H9 (cell line): Measurements from ENCODE around the gene TJAP1. TPM values are rescaled to one million over a fixed set of nuclear protein-coding genes. Genes with fewer than 3 reads are reported as not detected.

ENCODE experiments used
- DNase-seq: peaks from one replicate; pipeline ENCODE4 v3.0.0-alpha.2; 2017
- H2AFZ ChIP-seq: one replicate; pipeline ENCODE4 v1.6.1; 2013; ENCODE audit warnings: mild to moderate bottlenecking, low read length, control low read depth, moderate library complexity
- H2AK5ac ChIP-seq: 2 replicates; pipeline ENCODE4 v1.6.1; 2013; ENCODE audit warnings: low read length, control low read depth, mixed read lengths; ENCODE audit not compliant: insufficient read length
- H2BK120ac ChIP-seq: one replicate; pipeline ENCODE4 v1.6.1; 2013; ENCODE audit warnings: low read depth, mild to moderate bottlenecking, low read length, control low read depth, inconsistent platforms; ENCODE audit not compliant: poor library complexity, severe bottlenecking
- H2BK12ac ChIP-seq: 2 replicates; pipeline ENCODE4 v1.6.1; 2013; ENCODE audit warnings: low read length, control low read depth, mixed read lengths, low read depth; ENCODE audit not compliant: insufficient read length
- H2BK15ac ChIP-seq: 2 replicates; pipeline ENCODE4 v1.6.1; 2013; ENCODE audit warnings: low read depth, low read length, control low read depth
- H2BK20ac ChIP-seq: one replicate; pipeline ENCODE4 v1.6.1; 2013; ENCODE audit warnings: low read depth, mild to moderate bottlenecking, low read length, control low read depth, inconsistent platforms; ENCODE audit not compliant: poor library complexity, severe bottlenecking
- H2BK5ac ChIP-seq: 2 replicates; pipeline ENCODE4 v1.6.1; 2013; ENCODE audit warnings: low read length, control low read depth, mixed read lengths; ENCODE audit not compliant: insufficient read length
- H3K14ac ChIP-seq: 2 replicates; pipeline ENCODE4 v1.6.1; 2013; ENCODE audit warnings: low read length, control low read depth; ENCODE audit not compliant: insufficient read depth
- H3K18ac ChIP-seq: 2 replicates; pipeline ENCODE4 v1.6.1; 2013; ENCODE audit warnings: low read depth, mild to moderate bottlenecking, mixed read lengths, low read length, control low read depth; ENCODE audit not compliant: insufficient read length
- H3K23ac ChIP-seq: 2 replicates; pipeline ENCODE4 v1.6.1; 2013; ENCODE audit warnings: low read length, control low read depth, mixed read lengths, low read depth; ENCODE audit not compliant: insufficient read length
- H3K23me2 ChIP-seq: 2 replicates; pipeline ENCODE4 v1.6.1; 2013; ENCODE audit warnings: low read depth, mild to moderate bottlenecking, mixed read lengths, low read length, control low read depth; ENCODE audit not compliant: insufficient read length, poor library complexity, severe bottlenecking
- H3K27ac ChIP-seq: 2 replicates; pipeline ENCODE4 v1.5.1; 2013; ENCODE audit warnings: low read length, control low read depth, mixed read lengths, low read depth; ENCODE audit not compliant: insufficient read length
- H3K27me3 ChIP-seq: 2 replicates; pipeline ENCODE4 v1.6.1; 2013; ENCODE audit warnings: low read length, control low read depth, inconsistent platforms; ENCODE audit not compliant: insufficient read depth
- H3K4ac ChIP-seq: 2 replicates; pipeline ENCODE4 v1.6.1; 2013; ENCODE audit warnings: low read depth, mild to moderate bottlenecking, control low read depth, inconsistent platforms, low read length, moderate library complexity
- H3K4me1 ChIP-seq: 2 replicates; pipeline ENCODE4 v1.6.1; 2013; ENCODE audit warnings: low read length, control low read depth, inconsistent platforms; ENCODE audit not compliant: insufficient read depth
- H3K4me2 ChIP-seq: 2 replicates; pipeline ENCODE4 v1.6.1; 2013; ENCODE audit warnings: low read length, control low read depth, mixed read lengths; ENCODE audit not compliant: insufficient read length, insufficient read depth
- H3K56ac ChIP-seq: 2 replicates; pipeline ENCODE4 v1.6.1; 2013; ENCODE audit warnings: low read depth, mild to moderate bottlenecking, mixed read lengths, low read length, control low read depth; ENCODE audit not compliant: insufficient read length
- H3K79me1 ChIP-seq: 2 replicates; pipeline ENCODE4 v1.6.1; 2013; ENCODE audit warnings: low read depth, mild to moderate bottlenecking, moderate library complexity, low read length, control low read depth, inconsistent platforms; ENCODE audit not compliant: insufficient read depth, poor library complexity, severe bottlenecking
- H3K79me2 ChIP-seq: 2 replicates; pipeline ENCODE4 v1.6.1; 2013; ENCODE audit warnings: low read length, control low read depth, inconsistent platforms; ENCODE audit not compliant: insufficient read depth
- H3K9ac ChIP-seq: 2 replicates; pipeline ENCODE4 v1.6.1; 2013; ENCODE audit warnings: low read length, control low read depth, mixed read lengths; ENCODE audit not compliant: insufficient read length; ENCODE audit errors: extremely low read depth
- H3K9me3 ChIP-seq: one replicate; pipeline ENCODE4 v1.6.1; 2013; ENCODE audit warnings: low read depth, low read length, inconsistent platforms; ENCODE audit not compliant: control insufficient read depth
- H3T11ph ChIP-seq: one replicate; pipeline ENCODE4 v1.6.1; 2013; ENCODE audit warnings: mild to moderate bottlenecking, low read length, control low read depth, inconsistent platforms
- H4K20me1 ChIP-seq: one replicate; pipeline ENCODE4 v1.6.1; 2013; ENCODE audit not compliant: control insufficient read depth, insufficient read length, insufficient read depth
- H4K5ac ChIP-seq: 2 replicates; pipeline ENCODE4 v1.6.1; 2013; ENCODE audit warnings: low read depth, mild to moderate bottlenecking, mixed read lengths, low read length, control low read depth; ENCODE audit not compliant: insufficient read length
- H4K8ac ChIP-seq: replicated peaks from 2 replicates; pipeline ENCODE4 v1.6.1; 2013; ENCODE audit warnings: low read length, control low read depth, mixed read lengths, low read depth; ENCODE audit not compliant: insufficient read length
- H4K91ac ChIP-seq: 2 replicates; pipeline ENCODE4 v1.6.1; 2013; ENCODE audit warnings: low read depth, mild to moderate bottlenecking, moderate library complexity, mixed read lengths, low read length, control low read depth; ENCODE audit not compliant: insufficient read length
- H3K27ac Mint-ChIP-seq, 3 experiments: 2 replicates in 2 of 3; 3 replicates in 1 of 3; pipeline ENCODE4 v1.8.0; 2020 to 2021; ENCODE audit warnings: mixed read lengths in 3 of 3, mild to moderate bottlenecking in 1 of 3, moderate library complexity in 1 of 3
- H3K27me3 Mint-ChIP-seq: 2 replicates; pipeline ENCODE4 v1.8.0; 2021; ENCODE audit warnings: low read depth, mild to moderate bottlenecking, moderate library complexity, mixed read lengths
- H3K36me3 Mint-ChIP-seq, 3 experiments: 2 replicates in 2 of 3; 3 replicates in 1 of 3; pipeline ENCODE4 v1.8.0; 2020 to 2021; ENCODE audit warnings: low read depth in 3 of 3, mixed read lengths in 3 of 3; ENCODE audit not compliant: insufficient read depth in 1 of 3
- H3K4me1 Mint-ChIP-seq, 2 experiments: 2 replicates each; pipeline ENCODE4 v1.8.0; 2020; ENCODE audit warnings: mixed read lengths in 2 of 2
- H3K4me3 Mint-ChIP-seq, 2 experiments: 2 replicates in 1 of 2; 3 replicates in 1 of 2; pipeline ENCODE4 v1.8.0; 2020 to 2021; ENCODE audit warnings: mild to moderate bottlenecking in 2 of 2, mixed read lengths in 2 of 2, moderate library complexity in 1 of 2
- H3K9me3 Mint-ChIP-seq, 2 experiments: 2 replicates in 1 of 2; 3 replicates in 1 of 2; pipeline ENCODE4 v1.8.0; 2020; ENCODE audit warnings: mild to moderate bottlenecking in 2 of 2, mixed read lengths in 2 of 2, moderate library complexity in 1 of 2
- CTCF ChIP-seq: fragments of 200-600 bp; sonication (generic); conservative IDR thresholded peaks from 3 replicates; pipeline ENCODE4 v1.8.0; 2021; ENCODE audit warnings: antibody characterized with exemption, mild to moderate bottlenecking
- WGBS: extraction: QIAGEN DNeasy Blood & Tissue Kit; methylation state at CpG from one replicate; pipeline ENCODE4 v1.1.7; 2013; ENCODE audit warnings: missing lambda C conversion rate, low lambda C conversion rate, mixed read lengths; ENCODE audit not compliant: insufficient read length; ENCODE audit errors: extremely low coverage; 5-methylcytosine and 5-hydroxymethylcytosine counted together
- total RNA-seq: library from RNA; stranded (reverse); gene quantifications from 2 replicates; pipeline ENCODE4 v1.2.1, GENCODE V29; 2021

TJAP1 gene
- total RNA-seq, 1 experiment from 2014 or later: 45.1 TPM

- H4K8ac ChIP-seq: no peak overlapping the region
Observed at GRCh38 chr6:43448916-43449315, 28.5 kb upstream of the TJAP1 start.

More at GRCh38 chr6:43448916-43449315, 28.5 kb upstream of the TJAP1 start:
- H3T11ph ChIP-seq: no peak overlapping the region
- H3K4ac ChIP-seq: no peak overlapping the region
- H3K9me3 Mint-ChIP-seq: no peaks in the 10 kb centered on the region
- H4K5ac ChIP-seq: no peak overlapping the region
- H3K79me1 ChIP-seq: no peaks in the 10 kb centered on the region
- no peak overlapping the region for H2BK15ac ChIP-seq
- no peak for DNase-seq
- no peak overlapping the region for H4K91ac ChIP-seq
- no peak overlapping the region for H3K27ac ChIP-seq
- peaks cover 0 to 53% (median 43%) of the 10 kb centered on the region in 3 experiments; a peak in 5 of 7 replicates for H3K36me3 Mint-ChIP-seq
- H2AFZ ChIP-seq: no peak overlapping the region
- no peak overlapping the region for H3K4me2 ChIP-seq
- no peak overlapping the region for H3K27ac Mint-ChIP-seq
- no peaks in the 10 kb centered on the region for H3K9me3 ChIP-seq
- no peak overlapping the region for H2BK120ac ChIP-seq
- WGBS: no CpG with 5 or more reads among the region's 4 CpGs
- no peak overlapping the region for H3K18ac ChIP-seq
- no peaks in the 10 kb centered on the region; the same call in 1 of the 2 replicates for H3K27me3 ChIP-seq
- H3K4me1 Mint-ChIP-seq: no peaks in the 10 kb centered on the region
- no peak overlapping the region for H3K23ac ChIP-seq
- H2BK12ac ChIP-seq: no peak overlapping the region
- H3K56ac ChIP-seq: no peak overlapping the region
- H3K4me1 ChIP-seq: no peaks in the 10 kb centered on the region
- H2BK20ac ChIP-seq: no peak overlapping the region
- H3K9ac ChIP-seq: no peak overlapping the region
- H3K14ac ChIP-seq: no peak overlapping the region
- H2AK5ac ChIP-seq: no peak overlapping the region
- H3K27me3 Mint-ChIP-seq: peaks cover 4% of the 10 kb centered on the region
- H3K79me2 ChIP-seq: no peaks in the 10 kb centered on the region
- H2BK5ac ChIP-seq: no peak overlapping the region
- no peaks in the 10 kb centered on the region for H3K23me2 ChIP-seq
- no peak for TF ChIP-seq CTCF
- H4K20me1 ChIP-seq: no peaks in the 10 kb centered on the region
- no peak overlapping the region for H3K4me3 Mint-ChIP-seq
